HepG2 (cell line): ENCODE measurements around the gene ACOT4. TPM values are rescaled to one million over a fixed set of nuclear protein-coding genes. Genes with fewer than 3 reads are reported as not detected.

Source experiments
- ADNP ChIP-seq: sonication (generic); formaldehyde crosslinking; IDR thresholded peaks from 2 replicates; pipeline ENCODE4 v1.4.0; 2020; ENCODE audit warnings: missing genetic modification reagents
- AFF4 ChIP-seq: sonication (generic); formaldehyde crosslinking; IDR thresholded peaks from 2 replicates; pipeline ENCODE4 v1.4.0; 2020; ENCODE audit warnings: missing genetic modification reagents
- ATF7 ChIP-seq, 2 experiments: fragments of 450-650 bp in 1 of 2; sonication (generic) in 1 of 2; formaldehyde crosslinking in 1 of 2; IDR thresholded peaks; 2 replicates each; pipeline versions ENCODE4 v1.4.0 to v1.6.1; 2016 to 2020; ENCODE audit warnings: antibody characterized with exemption in 1 of 2, mild to moderate bottlenecking in 1 of 2, missing genetic modification reagents in 1 of 2
- CAMTA2 ChIP-seq: sonication (generic); formaldehyde crosslinking; IDR thresholded peaks from 2 replicates; pipeline ENCODE4 v1.4.0; 2020; ENCODE audit warnings: mild to moderate bottlenecking, missing genetic modification reagents, borderline replicate concordance
- EEA1 ChIP-seq: sonication (generic); formaldehyde crosslinking; IDR thresholded peaks from 2 replicates; pipeline ENCODE4 v1.5.1; 2020; ENCODE audit warnings: mild to moderate bottlenecking, missing genetic modification reagents, borderline replicate concordance
- HMGA1 ChIP-seq: sonication (generic); formaldehyde crosslinking; conservative IDR thresholded peaks from 2 replicates; pipeline ENCODE4 v1.4.0; 2020; ENCODE audit warnings: missing genetic modification reagents
- HOMEZ ChIP-seq: IDR thresholded peaks from 2 replicates; pipeline ENCODE4 v1.6.1; 2016; ENCODE audit warnings: low read depth
- MLLT10 ChIP-seq: sonication (generic); formaldehyde crosslinking; IDR thresholded peaks from 2 replicates; pipeline ENCODE4 v1.4.0; 2020; ENCODE audit warnings: missing genetic modification reagents
- NPAS2 ChIP-seq: sonication (generic); formaldehyde crosslinking; IDR thresholded peaks from 2 replicates; pipeline ENCODE4 v1.8.0; 2022; ENCODE audit warnings: mild to moderate bottlenecking, missing genetic modification reagents, borderline replicate concordance
- REST ChIP-seq, 2 experiments: IDR thresholded peaks; 2 replicates each; pipeline ENCODE4 v1.6.1; 2011 to 2012; ENCODE audit warnings: low read length in 2 of 2, borderline replicate concordance in 1 of 2, low read depth in 1 of 2, mild to moderate bottlenecking in 1 of 2, moderate library complexity in 1 of 2
- TCF7L2 ChIP-seq: IDR thresholded peaks from 2 replicates; pipeline ENCODE4 v1.6.1; 2011; ENCODE audit warnings: mild to moderate bottlenecking, low read depth, low read length, moderate library complexity
- TFDP2 ChIP-seq: sonication (generic); formaldehyde crosslinking; IDR thresholded peaks from 2 replicates; pipeline ENCODE4 v1.4.0; 2020; ENCODE audit warnings: missing genetic modification reagents
- TGIF2 ChIP-seq: IDR thresholded peaks from 2 replicates; pipeline ENCODE4 v1.6.1; 2016; ENCODE audit warnings: control low read depth, missing compliant biosample characterization
- ZNF124 ChIP-seq: sonication (generic); formaldehyde crosslinking; IDR thresholded peaks from 2 replicates; pipeline ENCODE4 v1.4.0; 2020; ENCODE audit warnings: missing genetic modification reagents
- ZNF234 ChIP-seq: sonication (generic); formaldehyde crosslinking; conservative IDR thresholded peaks from 2 replicates; pipeline ENCODE4 v1.5.1; 2020; ENCODE audit warnings: mild to moderate bottlenecking, missing genetic modification reagents
- ZNF33B ChIP-seq: sonication (generic); formaldehyde crosslinking; IDR thresholded peaks from 2 replicates; pipeline ENCODE4 v1.5.1; 2020; ENCODE audit warnings: mild to moderate bottlenecking, missing genetic modification reagents
- ZNF703 ChIP-seq: sonication (generic); formaldehyde crosslinking; IDR thresholded peaks from 2 replicates; pipeline ENCODE4 v1.5.1; 2020; ENCODE audit warnings: missing genetic modification reagents, mild to moderate bottlenecking, moderate library complexity, borderline replicate concordance
- ZNF777 ChIP-seq: sonication (generic); formaldehyde crosslinking; IDR thresholded peaks from 2 replicates; pipeline ENCODE4 v1.4.0; 2020; ENCODE audit warnings: missing genetic modification reagents
- ZNF781 ChIP-seq: sonication (generic); formaldehyde crosslinking; IDR thresholded peaks from 2 replicates; pipeline ENCODE4 v1.5.1; 2020; ENCODE audit warnings: borderline replicate concordance, mild to moderate bottlenecking, missing genetic modification reagents; ENCODE audit errors: not compliant biosample characterization
- polyA plus RNA-seq, 8 experiments: library from polyadenylated mRNA; depleted of rRNA in 3 of 8; stranded (reverse) in 7 of 8; unstranded in 1 of 8; fragments of >200 nt; fragmentation: Illumina TruSeq in 4 of 8; extraction: Trizol in 4 of 8; gene quantifications; 2 replicates each; pipeline versions ENCODE4 v1.2.1 to v1.2.3, GENCODE V29; 2011 to 2016; ENCODE audit warnings: low read depth in 4 of 8, missing spikeins in 1 of 8, mixed read lengths in 1 of 8; ENCODE audit not compliant: insufficient read depth in 1 of 8
- total RNA-seq, 5 experiments: library from RNA; depleted of rRNA; stranded (reverse); fragments of >200 nt; fragmentation: Illumina TruSeq; extraction: Trizol; gene quantifications; 2 replicates each; pipeline ENCODE4 v1.2.3, GENCODE V29; 2016; ENCODE audit warnings: low read depth in 1 of 5

Gene ACOT4
- total and polyA plus RNA-seq, 2 of the 13 experiments (the other 11 are each of a cell fraction or from before 2014, with no cell fraction given), result 0.04 to 0.05 TPM

GRCh38 chr14:73644531-73645247 lies 53.0 kb downstream of the ACOT4 start, which contains the start of gene DNAL1 (continued):
- TF ChIP-seq HMGA1 (CRISPR knock-in tag), result no peak
- TF ChIP-seq MLLT10 (CRISPR knock-in tag), result no peak
- peak; percentile 71; the same call in 1 of the 2 replicates for TF ChIP-seq TGIF2 (CRISPR knock-in tag)
- TF ChIP-seq ATF7 (IDR thresholded peaks at IDR 0.05), result no peak
- TF ChIP-seq ATF7 (CRISPR knock-in tag; IDR thresholded peaks at IDR 0.05), result no peak
- no peak for TF ChIP-seq ADNP (CRISPR knock-in tag)
- TF ChIP-seq CAMTA2 (CRISPR knock-in tag), result no peak
- TF ChIP-seq ZNF703 (CRISPR knock-in tag), result no peak
- TF ChIP-seq NPAS2 (CRISPR knock-in tag), result no peak
- peak; percentile 56; the same call in 1 of the 2 replicates for TF ChIP-seq ZNF33B (CRISPR knock-in tag)
- no peak for TF ChIP-seq EEA1
- TF ChIP-seq ZNF124 (CRISPR knock-in tag), result peak; percentile 42; the same call in 1 of the 2 replicates
- no peak for TF ChIP-seq TCF7L2
- no peak for TF ChIP-seq ZNF781 (CRISPR knock-in tag)
- no peak for TF ChIP-seq ZNF234 (CRISPR knock-in tag)
- no peak for TF ChIP-seq REST (IDR thresholded peaks at IDR 0.05; ENCODE audit: borderline replicate concordance in 1 of 2, low read depth in 1 of 2, low read length in 2 of 2)
- no peak for TF ChIP-seq HOMEZ (CRISPR knock-in tag)
- TF ChIP-seq TFDP2 (CRISPR knock-in tag), result no peak
- TF ChIP-seq AFF4 (CRISPR knock-in tag), result no peak
- TF ChIP-seq ZNF777 (CRISPR knock-in tag), result no peak
